ENCODE measurements around the gene CACFD1.

- TF ChIP-seq CTCF (IDR thresholded peaks at IDR 0.05) (no peak), ZFX (IDR thresholded peaks at IDR 0.05; ENCODE audit: borderline replicate concordance) (no peak)
These were observed 3.4 kb upstream of the CACFD1 start for GRCh38 chr9:133456409-133456808.
